Transverse colon (tissue), 3 donors: ENCODE results near the gene HOXB7.

ENCODE experiments used
- CTCF ChIP-seq, 5 experiments: fragments of 200-600 bp in 3 of 5; fragments of 450-650 bp in 2 of 5; sonication (generic) in 3 of 5; IDR thresholded peaks; 1 replicate in 2 of 5; 2 replicates in 3 of 5; pipeline ENCODE4 v1.5.1; 2016 to 2017; ENCODE audit warnings: antibody characterized with exemption in 5 of 5, inconsistent platforms in 3 of 5, mild to moderate bottlenecking in 2 of 5, moderate library complexity in 1 of 5
- EP300 ChIP-seq: sonication (generic); formaldehyde crosslinking; IDR thresholded peaks from one replicate; pipeline ENCODE4 v1.6.1; 2017; ENCODE audit warnings: antibody characterized with exemption, low read depth
- POLR2A ChIP-seq: fragments of 450-650 bp; IDR thresholded peaks from one replicate; pipeline ENCODE4 v1.6.1; 2016; ENCODE audit warnings: antibody characterized with exemption, mild to moderate bottlenecking, moderate library complexity

- TF ChIP-seq CTCF (IDR thresholded peaks at IDR 0.05) (no peak), EP300 (no peak), POLR2A (no peak)
Observed at GRCh38 chr17:48592057-48592514, 18.7 kb downstream of the HOXB7 start.
